Hippocampal formation (tissue), 2 donors: ENCODE data around the gene CRIP2.

Experiments
- DNase-seq, 2 donors: peaks; one replicate each; lab custom pipeline; 2025; lab: John Stamatoyannopoulos, UW

Gene CRIP2

DNA sequence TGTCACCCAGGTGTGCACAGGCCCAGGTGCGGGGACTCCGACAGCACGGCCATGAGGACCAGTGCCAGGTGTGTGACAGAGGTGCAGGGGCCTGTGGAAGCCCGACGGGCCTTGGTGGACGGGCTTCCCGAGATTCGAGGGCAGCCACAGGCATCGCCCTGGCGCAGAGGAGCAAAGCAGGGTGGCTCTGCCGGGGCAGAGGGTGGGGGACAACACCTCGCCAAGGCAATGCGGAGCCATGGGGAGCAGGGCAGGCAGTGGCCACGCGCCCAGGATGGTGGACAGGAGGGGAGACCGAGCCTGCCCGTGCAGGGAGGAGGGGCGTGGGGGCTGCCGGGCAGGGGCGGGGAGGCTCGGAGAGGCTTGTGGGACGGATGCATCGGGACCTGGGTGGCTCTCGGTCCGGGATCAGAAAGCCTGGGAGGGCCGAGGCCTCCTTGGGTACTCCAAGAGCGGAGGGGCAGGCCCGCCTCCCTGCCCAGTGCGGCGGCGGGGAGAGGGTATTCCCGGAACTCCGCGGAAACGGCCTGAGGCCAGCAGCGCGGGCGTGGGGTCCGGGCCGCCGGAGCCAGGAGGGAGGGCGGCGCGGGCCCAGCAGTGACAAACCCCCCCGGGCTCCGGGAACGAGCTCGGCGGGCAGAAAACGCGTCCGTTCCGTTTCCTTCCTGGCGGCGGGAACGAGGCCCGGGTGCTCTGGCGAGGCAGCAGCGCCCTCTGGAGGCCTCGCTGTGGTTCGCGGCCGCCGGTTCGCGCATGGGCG lies 53.4 kb downstream of the CRIP2 start:
- peak; percentile 63 to 80 for DNase-seq

- no peak for DNase-seq
These were observed 54.1 kb downstream of the CRIP2 start for GRCh38 chr14:105528586-105529318.

DNA sequence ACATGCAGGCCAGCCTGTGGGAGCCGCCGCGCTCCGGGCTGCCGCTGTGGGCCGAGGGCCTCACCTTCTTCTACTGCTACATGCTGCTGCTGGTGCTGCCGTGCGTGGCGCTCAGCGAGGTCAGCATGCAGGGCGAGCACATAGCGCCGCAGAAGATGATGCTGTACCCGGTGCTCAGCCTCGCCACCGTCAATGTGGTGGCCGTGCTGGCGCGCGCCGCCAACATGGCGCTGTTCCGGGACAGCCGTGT lies 54.6 kb downstream of the CRIP2 start:
- no peak for DNase-seq
